Thymus (tissue), 11 donors: ENCODE data around the gene GPALPP1. TPM values are rescaled to one million over a fixed set of nuclear protein-coding genes. Genes with fewer than 3 reads are reported as not detected.
A peak's percentile ranks its signal among the peaks of the same experiment; 100 is the strongest.

Experiments used
- DNase-seq, 9 donors: peaks; one replicate each; pipeline ENCODE4 v3.0.0-alpha.2; 2013; ENCODE audit warnings: low spot score in 9 of 9, low read depth in 6 of 9, missing footprints in 1 of 9
- H3K27ac ChIP-seq, 2 donors: one replicate each; pipeline ENCODE4 v1.5.1; 2013; ENCODE audit warnings: control low read depth in 1 of 2, low read depth in 1 of 2, low read length in 1 of 2, mild to moderate bottlenecking in 1 of 2, moderate library complexity in 1 of 2
- H3K27me3 ChIP-seq, 2 donors: one replicate each; pipeline ENCODE4 v1.5.1; 2013; ENCODE audit warnings: low read length in 1 of 2; ENCODE audit not compliant: control insufficient read depth in 2 of 2, insufficient read depth in 1 of 2
- H3K36me3 ChIP-seq, 2 donors: one replicate each; pipeline ENCODE4 v1.5.1; 2013; ENCODE audit warnings: low read length in 1 of 2, mild to moderate bottlenecking in 1 of 2, moderate library complexity in 1 of 2; ENCODE audit not compliant: control insufficient read depth in 2 of 2, insufficient read depth in 2 of 2
- H3K4me1 ChIP-seq, 2 donors: one replicate each; pipeline ENCODE4 v1.5.1; 2013; ENCODE audit warnings: low read length in 2 of 2; ENCODE audit not compliant: control insufficient read depth in 2 of 2, insufficient read depth in 2 of 2
- H3K4me3 ChIP-seq, 2 donors: one replicate each; pipeline ENCODE4 v1.5.1; 2013; ENCODE audit warnings: low read length in 2 of 2, control low read depth in 1 of 2, mild to moderate bottlenecking in 1 of 2
- H3K9me3 ChIP-seq, 2 donors: one replicate each; pipeline ENCODE4 v1.5.1; 2013; ENCODE audit warnings: low read length in 1 of 2, mild to moderate bottlenecking in 1 of 2; ENCODE audit not compliant: control insufficient read depth in 2 of 2, insufficient read depth in 1 of 2
- WGBS: extraction: QIAGEN DNeasy Blood & Tissue Kit; methylation state at CpG from one replicate; pipeline ENCODE4 v1.1.7; 2013; 5-methylcytosine and 5-hydroxymethylcytosine counted together
- polyA plus RNA-seq: library from polyadenylated mRNA; stranded (reverse); fragments of 200-250 nt; gene quantifications from one replicate; pipeline ENCODE4 v1.2.3, GENCODE V29; 2013
- total RNA-seq: library from RNA; stranded (reverse); fragments of 120-200 nt; gene quantifications from one replicate; pipeline ENCODE4 v1.2.4, GENCODE V29; 2013
- donor health status: healthy.

Gene GPALPP1
- total and polyA plus RNA-seq, 2 donors: 18.2 to 38.7 TPM

- WGBS: 97% methylated on average over 3 of the region's 3 CpGs
- Histone ChIP-seq H3K4me3 (no peak overlapping the region), H3K4me1 (no peaks in the 10 kb centered on the region), H3K36me3 (peaks cover 9 to 27% of the 10 kb centered on the region in 2 donors), H3K27ac (no peak overlapping the region), H3K9me3 (no peaks in the 10 kb centered on the region), H3K27me3 (no peaks in the 10 kb centered on the region)
- no peak for DNase-seq
Measured at GRCh38 chr13:45021250-45021649, 31.9 kb downstream of the GPALPP1 start.

GRCh38 chr13:45024847-45025246 lies 35.5 kb downstream of the GPALPP1 start:
- no peaks in the 10 kb centered on the region for H3K9me3 ChIP-seq
- no peak overlapping the region for H3K4me3 ChIP-seq
- H3K27ac ChIP-seq: no peak overlapping the region
- no peaks in the 10 kb centered on the region for H3K4me1 ChIP-seq
- no peak for DNase-seq
- no peaks in the 10 kb centered on the region for H3K27me3 ChIP-seq
- H3K36me3 ChIP-seq: peaks cover 6 to 26% of the 10 kb centered on the region in 2 donors
- 95% methylated on average over 2 of the region's 2 CpGs for WGBS

GRCh38 chr13:45034342-45034741 lies 45.0 kb downstream of the GPALPP1 start:
- H3K27me3 ChIP-seq: no peaks in the 10 kb centered on the region
- no peak overlapping the region for H3K27ac ChIP-seq
- H3K4me3 ChIP-seq: no peak overlapping the region
- no peak for DNase-seq
- H3K9me3 ChIP-seq: no peaks in the 10 kb centered on the region
- no peaks in the 10 kb centered on the region for H3K4me1 ChIP-seq
- 98% methylated on average over 2 of the region's 2 CpGs for WGBS
- H3K36me3 ChIP-seq: peaks cover 10 to 11% of the 10 kb centered on the region in 2 donors

GRCh38 chr13:45036206-45036605 lies 46.9 kb downstream of the GPALPP1 start:
- no peak overlapping the region for H3K27ac ChIP-seq
- no peak for DNase-seq
- no peaks in the 10 kb centered on the region for H3K4me1 ChIP-seq
- H3K27me3 ChIP-seq: no peaks in the 10 kb centered on the region
- peaks cover 10 to 13% of the 10 kb centered on the region in 2 donors for H3K36me3 ChIP-seq
- H3K9me3 ChIP-seq: no peaks in the 10 kb centered on the region
- no peak overlapping the region for H3K4me3 ChIP-seq

- no peaks in the 10 kb centered on the region for H3K9me3 ChIP-seq
- no peak overlapping the region for H3K4me3 ChIP-seq
- H3K4me1 ChIP-seq: no peaks in the 10 kb centered on the region
- peaks cover 9 to 10% of the 10 kb centered on the region in 2 donors for H3K36me3 ChIP-seq
- WGBS: 98% methylated on average over 1 of the region's 1 CpG
- DNase-seq: no peak
- H3K27me3 ChIP-seq: no peaks in the 10 kb centered on the region
- no peak overlapping the region for H3K27ac ChIP-seq
Measured at GRCh38 chr13:45040173-45040572, 50.8 kb downstream of the GPALPP1 start.

- no peaks in the 10 kb centered on the region for H3K4me1 ChIP-seq
- no peaks in the 10 kb centered on the region for H3K27me3 ChIP-seq
- WGBS: 98% methylated on average over 3 of the region's 3 CpGs
Measured at GRCh38 chr13:45040622-45041021, 51.3 kb downstream of the GPALPP1 start.

GRCh38 chr13:45042539-45042938 lies 53.2 kb downstream of the GPALPP1 start:
- Histone ChIP-seq H3K27me3 (no peaks in the 10 kb centered on the region), H3K4me3 (no peak overlapping the region), H3K9me3 (no peaks in the 10 kb centered on the region), H3K4me1 (peaks cover 0 to 6% of the 10 kb centered on the region in 2 donors), H3K36me3 (peaks cover 9 to 10% of the 10 kb centered on the region in 2 donors), H3K27ac (no peak overlapping the region)
- no peak for DNase-seq
- WGBS: 96% methylated on average over 3 of the region's 3 CpGs

More at GRCh38 chr13:45040622-45041021, 51.3 kb downstream of the GPALPP1 start:
- no peak overlapping the region for H3K4me3 ChIP-seq
- H3K27ac ChIP-seq: no peak overlapping the region
- no peak for DNase-seq
- H3K9me3 ChIP-seq: no peaks in the 10 kb centered on the region
- H3K36me3 ChIP-seq: peaks cover 9 to 10% of the 10 kb centered on the region in 2 donors

GRCh38 chr13:45046445-45046844 lies 57.1 kb downstream of the GPALPP1 start:
- no peaks in the 10 kb centered on the region for H3K36me3 ChIP-seq
- 86% methylated on average over 4 of the region's 4 CpGs for WGBS
- no peak for DNase-seq
- no peak overlapping the region for H3K4me3 ChIP-seq
- no peaks in the 10 kb centered on the region for H3K9me3 ChIP-seq
- no peak overlapping the region for H3K27ac ChIP-seq
- H3K4me1 ChIP-seq: peaks cover 0 to 10% of the 10 kb centered on the region in 2 donors
- H3K27me3 ChIP-seq: no peaks in the 10 kb centered on the region

GRCh38 chr13:45047394-45048310 lies 58.3 kb downstream of the GPALPP1 start:
- Histone ChIP-seq H3K36me3 (no peaks in the 10 kb centered on the region), H3K9me3 (no peaks in the 10 kb centered on the region), H3K27me3 (no peaks in the 10 kb centered on the region), H3K27ac (no peak overlapping the region), H3K4me1 (peaks cover 0 to 10% of the 10 kb centered on the region in 2 donors), H3K4me3 (peak overlapping the region; percentile 28 to 38)
- peak; percentile 45 to 86 (median 69) for DNase-seq
- WGBS: 30% methylated on average over 10 of the region's 10 CpGs
